ENCODE data around the gene MDN1.

- no peak for TF ChIP-seq CTCF (IDR thresholded peaks at IDR 0.05)
- TF ChIP-seq ZFX (IDR thresholded peaks at IDR 0.05; ENCODE audit: borderline replicate concordance) = no peak
These were observed 131.3 kb downstream of the MDN1 start for GRCh38 chr6:89688328-89688727.

All from 22Rv1 (cell line).